HEK293 (cell line): ENCODE measurements around the gene RGS6.

Source experiments
- ZNF292 ChIP-seq: fragments of 450-650 bp; formaldehyde crosslinking; IDR thresholded peaks from 2 replicates; pipeline ENCODE4 v1.5.1; 2016; ENCODE audit warnings: low read depth, missing biosample characterization, missing genetic modification characterization, borderline replicate concordance
- ZNF580 ChIP-seq: fragments of 450-650 bp; formaldehyde crosslinking; IDR thresholded peaks from 2 replicates; pipeline ENCODE4 v1.5.1; 2016; ENCODE audit warnings: missing biosample characterization, missing genetic modification characterization

- TF ChIP-seq ZNF580 (no peak), ZNF292 (tag by site-specific recombination) (no peak)
These were observed 56.7 kb downstream of the RGS6 start for GRCh38 chr14:71988939-71989338.
